Myocyte (in vitro differentiated cells): ENCODE measurements around the gene PLA2G15. TPM values are rescaled to one million over a fixed set of nuclear protein-coding genes. Genes with fewer than 3 reads are reported as not detected.

Source experiments
- DNase-seq: peaks from one replicate; pipeline ENCODE4 v3.0.0-alpha.2; 2012; ENCODE audit warnings: low read depth
- microRNA-seq: library from miRNA; unstranded; fragments of <30 nt; microRNA quantifications from one replicate; pipeline ENCODE4, GENCODE V29; 2016
- total RNA-seq: library from RNA; depleted of rRNA; stranded (reverse); fragments of >200 nt; gene quantifications from 2 replicates; pipeline ENCODE4 v1.2.3, GENCODE V29; 2014

PLA2G15 gene
- total RNA-seq, 1 donor from 2014 or later = 180 TPM

- DNase-seq = no peak
Observed at GRCh38 chr16:68296291-68296690, 51.1 kb downstream of the PLA2G15 start.

GRCh38 chr16:68296693-68297092, 51.5 kb downstream of the PLA2G15 start:
- no peak for DNase-seq

GRCh38 chr16:68297908-68298307, 52.7 kb downstream of the PLA2G15 start:
- DNase-seq = no peak

DNA sequence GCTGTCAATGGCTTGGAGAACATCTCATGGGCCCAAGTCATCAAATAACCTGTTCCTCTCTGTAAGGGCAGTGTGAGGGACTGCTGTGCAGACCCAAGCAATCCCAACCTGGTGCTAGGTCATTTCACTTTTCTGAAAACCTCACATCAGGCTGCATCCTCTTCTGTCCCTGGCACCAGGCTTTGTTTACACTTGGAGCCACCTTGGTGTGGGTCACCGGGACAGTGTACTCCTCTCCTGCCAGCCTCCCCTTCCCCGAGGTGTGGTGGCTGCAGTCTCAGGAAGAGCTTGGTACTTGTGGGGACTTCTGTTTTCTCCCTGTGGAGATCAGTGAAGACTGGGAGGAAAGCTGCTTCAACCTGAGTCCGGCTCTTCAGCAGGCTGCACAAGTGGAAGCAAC, 53.1 kb downstream of the PLA2G15 start:
- DNase-seq = no peak

DNA sequence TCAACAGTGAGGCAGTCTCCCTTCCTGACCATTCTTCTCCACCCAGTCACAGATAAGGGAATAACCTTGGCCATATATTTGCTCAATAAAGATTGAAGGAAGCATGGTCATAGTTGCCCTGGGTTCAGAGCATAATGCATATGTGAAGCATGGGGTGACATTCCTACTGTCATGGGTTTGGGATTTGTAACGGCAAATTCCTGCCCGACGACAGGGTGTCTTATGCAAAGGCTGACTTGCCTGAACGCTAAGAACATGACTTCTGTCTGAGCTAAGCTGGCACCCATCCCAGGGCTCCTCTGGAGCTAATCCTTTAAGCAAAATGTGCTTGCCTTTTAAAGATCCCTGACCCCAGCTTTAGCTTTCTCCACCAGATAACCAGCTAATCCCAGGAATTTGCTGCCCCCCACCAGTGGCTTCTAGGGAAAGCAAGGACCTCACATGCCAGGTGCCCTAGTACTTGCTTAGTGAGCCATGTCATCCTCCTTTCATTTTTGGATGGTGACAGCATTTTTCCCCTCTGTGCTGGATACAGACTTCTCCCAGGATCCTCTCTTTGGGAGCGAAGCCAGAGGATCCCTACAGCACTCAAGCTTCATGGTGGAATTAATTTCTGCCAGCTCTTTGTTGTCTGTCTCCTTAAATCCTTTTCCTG, 53.9 kb downstream of the PLA2G15 start:
- DNase-seq = peak; percentile 78

DNA sequence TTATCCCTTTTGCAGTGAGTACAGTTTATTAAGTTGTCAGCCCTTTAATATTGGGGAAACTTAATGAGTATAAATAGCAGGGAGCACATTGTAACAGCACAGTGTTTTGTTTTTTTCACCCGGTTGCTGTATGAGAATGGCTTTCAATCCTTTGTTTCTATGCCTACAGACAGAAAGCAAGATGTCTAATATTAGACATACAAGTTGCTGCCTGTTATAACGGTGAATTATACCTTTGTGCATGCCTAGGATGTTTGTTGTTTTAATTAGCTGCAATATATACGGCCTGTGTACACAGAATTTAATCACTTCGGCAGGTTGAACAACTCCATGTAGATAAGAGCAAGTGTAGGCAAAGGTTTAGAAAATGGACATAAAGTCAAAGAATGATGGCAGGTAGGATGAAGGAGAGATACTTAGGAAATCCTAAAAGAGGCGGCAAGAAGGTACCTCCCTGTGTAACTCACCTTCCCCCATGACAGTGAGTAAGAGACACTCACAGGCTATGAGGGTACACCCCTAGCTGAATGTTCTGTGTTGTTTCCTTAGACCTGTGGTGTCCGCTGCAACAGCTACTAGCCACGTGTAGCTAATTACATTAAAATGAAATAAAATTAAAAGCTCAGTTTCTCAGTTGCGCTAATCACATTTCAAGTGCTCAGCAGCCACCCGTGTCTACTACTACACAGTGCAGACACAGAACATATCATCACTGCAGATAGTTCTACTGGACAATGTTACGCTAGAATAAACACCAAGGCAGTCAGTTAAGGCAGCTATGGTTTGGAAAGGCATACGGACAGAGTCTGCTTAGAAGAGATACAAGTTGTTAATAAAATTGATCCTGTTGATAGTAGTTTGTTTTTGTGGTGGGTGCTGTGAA, 54.6 kb downstream of the PLA2G15 start:
- DNase-seq = no peak

DNA sequence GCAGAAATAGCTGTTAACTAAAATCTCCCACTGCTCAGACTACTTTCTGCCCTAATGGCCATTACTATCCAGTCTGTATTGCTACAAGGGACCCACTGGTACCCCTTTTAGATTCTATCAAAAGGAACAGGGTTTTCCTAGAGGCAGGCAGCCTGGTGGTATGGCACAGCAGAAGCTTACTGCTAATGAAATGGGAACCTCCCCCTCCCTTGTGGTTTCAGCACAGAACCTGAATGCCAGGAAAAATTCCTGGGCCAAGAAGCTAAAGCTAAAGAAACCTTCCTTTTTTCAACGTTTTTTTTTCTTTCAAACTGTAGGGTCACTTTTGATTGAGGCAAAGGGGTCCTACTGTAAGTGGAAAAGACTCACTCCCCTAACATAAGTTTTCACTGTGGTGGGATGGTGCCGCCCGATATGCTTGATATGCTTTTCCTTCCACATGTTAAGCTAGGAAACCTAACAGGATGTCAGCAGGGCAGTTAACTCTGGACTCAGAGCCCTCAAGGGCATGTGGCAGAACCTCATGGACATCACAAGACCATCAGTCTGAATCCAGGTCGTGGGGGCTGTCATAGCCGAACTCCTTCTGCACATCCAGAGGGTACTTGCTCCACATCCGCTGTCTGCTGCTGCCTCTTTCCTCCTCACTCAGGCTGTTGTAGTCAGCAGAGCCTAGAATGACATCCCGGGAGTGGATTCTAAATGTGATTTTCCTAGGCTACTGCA, 55.7 kb downstream of the PLA2G15 start:
- DNase-seq = no peak

GRCh38 chr16:68306633-68307032, 61.5 kb downstream of the PLA2G15 start:
- no peak for DNase-seq

GRCh38 chr16:68309799-68310198, 64.6 kb downstream of the PLA2G15 start:
- no peak for DNase-seq

DNA sequence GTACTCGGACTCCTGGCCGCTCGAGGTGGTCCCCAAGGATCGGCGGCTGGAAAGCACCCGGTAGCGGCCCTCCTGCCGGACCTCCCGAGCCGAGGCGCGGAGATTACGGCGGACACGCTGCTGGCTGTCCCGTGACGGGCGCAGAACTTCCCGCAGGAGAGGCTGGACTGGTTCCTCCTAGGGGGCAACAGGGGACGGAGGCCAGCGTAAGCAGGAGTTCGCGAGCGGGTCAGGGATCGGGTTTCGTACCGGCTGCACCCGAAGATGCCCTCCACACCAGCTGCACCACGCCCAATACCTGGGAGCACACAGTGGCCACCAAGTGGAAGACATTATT, 65.2 kb downstream of the PLA2G15 start:
- DNase-seq = no peak

Small RNA genes lying within 50 kb of the gene (microRNA-seq; reads per million reads assigned to microRNA genes)
- gene MIR6773 = not detected

Other genes with a start within 250 kb of the PLA2G15 start
- gene DPEP2, start 245.9 kb upstream of the PLA2G15 start, total RNA-seq = 0.05 TPM in 1 of 2 replicates, not detected in the other
- gene DPEP2NB, start 229.5 kb upstream of the PLA2G15 start, total RNA-seq = not detected in 2 replicates
- gene DDX28, start 222.1 kb upstream of the PLA2G15 start, total RNA-seq = 11.1 and 14.1 TPM in 2 replicates
- gene DUS2, start 222.1 kb upstream of the PLA2G15 start, total RNA-seq = 20.7 and 20.8 TPM in 2 replicates
- gene NFATC3, start 160.0 kb upstream of the PLA2G15 start, total RNA-seq = 36.7 and 40.8 TPM in 2 replicates
- gene ESRP2, start 9.2 kb upstream of the PLA2G15 start, total RNA-seq = 0.11 TPM in 1 of 2 replicates, not detected in the other
- 28.0 and 36.4 TPM in 2 replicates for gene SLC7A6, start 19.2 kb downstream of the PLA2G15 start, total RNA-seq
- gene SLC7A6OS, start 65.6 kb downstream of the PLA2G15 start, total RNA-seq = 19.3 and 21.3 TPM in 2 replicates
- gene PRMT7, start 65.6 kb downstream of the PLA2G15 start, total RNA-seq = 48.9 and 59.6 TPM in 2 replicates
- 0.05 TPM in 1 of 2 replicates, not detected in the other for gene SMPD3, start 203.1 kb downstream of the PLA2G15 start, total RNA-seq